ENCODE results near the gene CEP164. TPM values are rescaled to one million over a fixed set of nuclear protein-coding genes. Genes with fewer than 3 reads are reported as not detected.

The CEP164 gene
- total RNA-seq, 2 donors from 2014 or later, result 9.0 to 9.6 TPM

- ATAC-seq (no peak), DNase-seq (no peak)
- intact Hi-C loops (cut with DNase I), result no loop called here
Measured at GRCh38 chr11:117428856-117429229, 101.2 kb downstream of the CEP164 start.

GRCh38 chr11:117430293-117430955 lies 102.8 kb downstream of the CEP164 start:
- ATAC-seq, result no peak
- intact Hi-C loops (cut with DNase I), result no loop called here
- DNase-seq, result no peak

DNA sequence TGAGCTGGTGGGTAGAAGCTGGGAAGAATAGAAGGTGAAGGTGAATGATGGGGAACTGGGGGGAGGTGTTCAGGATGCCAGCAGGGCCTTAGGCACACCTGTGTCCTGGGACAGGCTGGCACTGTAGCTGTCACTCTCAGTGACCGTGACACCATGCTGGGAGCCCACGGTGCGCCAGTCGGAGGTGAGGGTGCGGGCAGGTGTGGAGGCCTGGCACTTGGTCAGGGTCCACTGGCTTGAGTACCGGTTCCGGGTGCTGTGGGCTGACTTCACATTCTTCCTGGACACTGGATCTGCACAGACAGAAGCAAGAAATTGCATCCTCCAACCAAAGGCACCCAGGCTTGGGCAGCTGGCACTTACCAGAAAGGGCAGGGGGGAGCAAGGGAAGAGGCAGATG lies 103.8 kb downstream of the CEP164 start:
- intact Hi-C loops (cut with DNase I), result no loop called here
- ATAC-seq (no peak), DNase-seq (no peak)

DNA sequence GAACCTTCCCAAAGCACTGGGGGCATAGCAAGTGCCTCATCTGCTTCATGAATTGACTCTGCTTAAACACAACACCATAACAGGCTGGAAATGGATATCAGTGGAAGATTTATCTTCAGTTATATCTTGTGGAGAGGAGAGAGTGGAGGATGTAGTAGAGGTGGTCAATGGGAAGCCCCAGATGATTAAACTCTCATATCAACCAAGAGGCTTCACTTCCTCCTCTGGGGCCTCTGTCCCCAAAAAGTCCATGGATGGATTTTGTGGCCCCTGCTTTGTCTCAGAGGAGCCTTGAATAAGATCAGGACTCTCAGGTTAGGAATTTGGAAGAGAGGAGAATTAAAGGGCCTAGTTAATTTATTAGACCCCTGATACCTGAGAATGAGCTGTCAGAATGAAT lies 106.1 kb downstream of the CEP164 start:
- ATAC-seq, result no peak
- intact Hi-C loops (cut with DNase I), result no loop called here
- DNase-seq, result no peak

- intact Hi-C loops (cut with DNase I), result no loop called here
Measured at GRCh38 chr11:117434481-117434880, 106.8 kb downstream of the CEP164 start.

DNA sequence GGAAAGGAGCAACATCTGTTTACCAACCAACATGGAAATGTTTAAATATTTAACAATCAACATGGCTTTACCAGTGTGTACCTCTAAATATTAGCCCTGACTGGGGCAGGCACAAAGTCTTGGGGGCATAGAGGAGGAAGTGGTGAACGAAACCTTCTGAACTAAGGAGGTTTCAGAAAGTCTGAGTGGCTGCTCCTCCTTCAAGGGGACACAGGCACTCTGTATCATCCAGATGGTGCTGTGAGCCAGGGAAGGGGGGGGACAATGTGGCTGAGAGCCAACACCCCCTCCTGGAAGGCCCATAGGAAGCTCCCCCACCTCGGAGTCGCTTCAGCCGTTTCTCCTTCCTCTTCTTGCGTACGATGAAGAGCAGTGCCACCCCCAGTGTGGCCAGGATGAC lies 107.7 kb downstream of the CEP164 start:
- DNase-seq (no peak), ATAC-seq (no peak)
- intact Hi-C loops (cut with DNase I), result no loop called here

More at GRCh38 chr11:117434481-117434880, 106.8 kb downstream of the CEP164 start:
- ATAC-seq, result no peak
- DNase-seq, result no peak

DNA sequence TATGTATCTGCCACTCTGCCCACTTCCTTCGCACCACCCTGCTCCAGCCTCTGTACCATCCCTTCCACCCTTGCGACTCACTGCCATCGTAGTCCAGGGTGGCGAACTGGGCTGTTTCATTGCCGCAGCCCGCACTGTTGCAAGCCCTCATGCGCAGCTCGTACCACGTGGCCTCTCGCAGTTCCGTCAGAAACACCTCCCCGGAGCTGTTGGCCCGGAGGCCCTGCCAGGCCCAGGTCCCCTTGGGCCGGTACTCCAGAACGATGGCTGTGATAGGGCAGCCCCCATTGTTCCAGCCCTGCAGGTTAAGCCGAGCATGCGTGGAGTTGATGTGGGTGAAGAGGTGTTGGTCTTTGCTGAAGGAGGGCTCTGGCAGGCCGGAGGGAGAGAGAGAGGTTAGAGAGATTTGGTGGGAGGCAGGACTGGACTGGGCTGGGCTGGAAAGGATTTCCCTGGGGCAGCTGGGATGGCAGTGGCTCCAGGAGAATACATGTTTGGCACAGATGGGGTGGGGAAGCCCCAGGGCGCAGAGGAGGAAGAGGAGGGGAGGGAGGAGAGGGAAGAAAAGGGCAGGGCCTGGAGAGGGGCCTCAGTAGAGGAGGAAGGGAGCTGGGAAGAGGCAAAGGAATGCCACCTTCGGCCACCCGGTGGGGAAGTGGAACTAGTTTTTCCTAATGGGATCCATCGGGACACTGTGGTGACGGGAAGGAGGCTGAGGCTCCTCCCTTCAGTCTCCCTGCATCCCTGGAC lies 109.6 kb downstream of the CEP164 start:
- DNase-seq, result no peak
- intact Hi-C loops (cut with DNase I), result no loop called here

GRCh38 chr11:117437791-117438130 lies 110.1 kb downstream of the CEP164 start:
- DNase-seq (no peak), ATAC-seq (no peak)
- intact Hi-C loops (cut with DNase I), result no loop called here

More for the DNA sequence above, 109.6 kb downstream of the CEP164 start:
- ATAC-seq, result no peak

DNA sequence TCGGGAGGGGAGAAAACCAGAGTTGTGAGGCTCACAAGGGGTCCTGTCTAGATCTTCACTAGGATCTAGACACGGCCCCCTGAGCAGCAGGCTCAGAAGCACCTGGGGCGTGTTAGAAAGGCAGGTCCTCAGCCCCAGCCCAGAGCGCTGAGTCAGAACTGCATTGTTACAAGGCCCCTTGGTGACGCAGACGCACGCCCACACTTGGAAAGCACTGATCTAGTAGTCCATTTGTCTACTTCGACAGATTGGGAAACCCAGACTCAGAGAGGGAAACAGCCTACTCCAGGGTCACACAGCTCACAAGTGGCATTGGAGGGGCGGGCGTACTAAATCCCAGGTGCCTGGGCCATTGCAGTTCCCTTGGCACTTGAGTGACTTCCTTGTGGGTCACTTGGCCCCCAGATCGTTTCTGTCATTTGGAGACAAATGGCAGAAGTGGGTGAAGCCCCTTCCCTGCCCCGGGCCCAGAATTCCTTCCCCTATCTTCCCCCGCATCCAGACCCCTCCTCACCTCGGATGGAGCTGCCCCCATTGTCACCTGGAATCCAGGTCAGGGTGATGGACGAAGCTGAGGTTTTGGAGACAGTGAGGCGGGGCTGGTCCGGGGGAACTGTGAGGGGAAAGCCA lies 110.8 kb downstream of the CEP164 start:
- DNase-seq (no peak), ATAC-seq (no peak)
- intact Hi-C loops (cut with DNase I), result no loop called here

DNA sequence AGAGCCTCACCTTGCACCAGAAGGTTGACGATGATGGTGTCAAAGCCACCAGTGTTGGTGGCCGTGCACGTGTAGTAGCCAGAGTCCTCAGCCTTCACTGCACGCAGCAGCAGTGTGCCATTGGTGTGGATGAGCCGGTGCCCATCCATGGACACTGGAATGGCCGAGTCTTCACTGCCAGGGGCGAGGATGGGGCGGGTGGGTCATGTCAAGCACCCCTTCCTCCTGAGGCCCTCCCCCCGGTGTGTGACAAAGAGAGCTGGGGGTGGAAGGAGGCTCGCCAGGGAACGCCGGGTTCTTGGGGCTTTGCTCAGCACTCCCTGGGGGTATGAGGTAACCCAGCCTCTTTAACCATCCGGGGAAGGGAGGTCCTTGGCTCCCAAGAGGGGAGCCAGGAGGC lies 111.6 kb downstream of the CEP164 start:
- no peak for DNase-seq
- no peak for ATAC-seq
- intact Hi-C loops (cut with DNase I), result no loop called here

- no peak for ATAC-seq
- no peak for DNase-seq
- intact Hi-C loops (cut with DNase I), result loop anchor here (5.0 to 10.0 kb wide), 2 partner anchors 185 to 377 kb away; no protein-coding TSS in a partner anchor
Measured at GRCh38 chr11:117440258-117440657, 112.6 kb downstream of the CEP164 start.

DNA sequence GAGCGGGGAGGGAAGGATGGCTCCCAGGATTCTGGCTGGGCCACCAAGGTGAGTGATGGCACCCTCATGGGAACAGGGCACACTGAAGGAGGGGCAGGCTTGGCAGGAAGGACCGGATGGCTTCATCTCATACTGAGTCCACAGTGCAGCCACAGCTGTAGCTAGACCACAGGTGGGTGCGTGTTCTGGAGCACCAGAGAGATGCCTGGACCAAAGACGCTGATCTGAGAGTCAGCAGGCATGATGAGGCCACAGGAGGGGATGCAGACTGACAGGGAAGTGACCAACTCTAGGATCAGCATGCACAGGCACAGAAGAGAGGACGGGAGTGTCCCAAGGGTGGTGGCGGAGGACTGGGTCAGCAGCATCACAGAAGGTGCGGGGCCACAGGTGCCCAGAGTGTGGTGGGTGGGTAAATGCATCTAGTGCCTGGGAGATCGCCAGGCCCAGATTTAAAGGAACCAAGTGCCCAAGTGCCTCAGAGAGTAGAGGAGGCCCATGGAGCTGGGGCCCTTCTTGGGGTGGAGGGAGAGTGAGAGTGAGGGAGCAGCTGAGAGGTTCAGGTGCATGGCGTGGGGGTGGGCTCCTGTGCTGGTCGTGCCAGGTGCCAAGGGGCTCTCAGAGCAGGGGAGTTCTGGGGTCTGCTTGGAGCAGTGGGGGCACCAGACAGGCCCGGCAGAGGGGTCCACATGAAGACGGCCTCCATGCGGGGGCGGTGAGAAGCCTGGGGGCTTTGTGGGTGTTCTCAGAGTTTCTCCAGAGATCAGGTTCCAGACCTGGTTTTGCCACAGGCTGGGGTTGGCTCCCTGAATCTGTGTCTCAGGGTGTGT lies 113.7 kb downstream of the CEP164 start:
- ATAC-seq, result no peak
- intact Hi-C loops (cut with DNase I), result loop anchor here (5.0 to 10.0 kb wide), 2 partner anchors 183 to 376 kb away; no protein-coding TSS in a partner anchor

DNA sequence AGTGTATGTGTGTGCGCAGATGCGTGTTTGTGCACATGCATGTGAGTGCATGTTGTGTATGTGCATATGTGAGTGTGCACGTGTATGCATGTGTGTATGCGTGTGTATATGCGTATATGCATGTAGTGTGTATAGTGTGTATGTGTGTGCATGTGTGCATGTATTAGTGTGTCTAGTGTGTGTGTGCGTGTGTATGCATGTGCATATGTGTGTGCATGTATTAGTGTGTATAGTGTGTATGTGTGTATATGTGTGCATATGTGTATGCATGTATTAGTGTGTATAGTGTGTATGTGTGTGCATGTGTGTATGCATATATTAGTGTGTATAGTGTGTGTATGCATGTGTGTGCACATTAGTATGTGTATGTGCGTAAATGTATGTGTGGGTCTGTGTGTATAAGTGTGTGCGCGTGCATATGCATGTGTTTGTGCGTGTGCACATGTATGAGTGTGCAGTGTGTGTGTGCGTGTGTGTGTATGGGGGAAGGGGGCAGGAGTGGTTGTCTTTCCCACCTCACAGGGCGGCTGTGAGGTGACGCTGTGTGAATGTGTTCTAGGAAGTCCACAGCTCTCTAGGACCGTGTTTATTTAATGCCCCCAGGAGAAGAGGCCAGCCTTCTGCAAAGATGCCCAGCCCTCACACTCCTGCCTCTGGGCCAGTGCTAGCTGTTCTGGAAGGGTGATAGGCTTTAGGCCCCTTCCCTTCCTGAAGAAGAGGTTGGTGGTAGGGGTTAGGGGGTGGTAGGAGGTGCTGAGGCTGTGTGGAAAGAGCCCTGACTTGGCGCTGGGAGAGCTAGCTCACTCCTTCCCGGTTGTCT lies 114.6 kb downstream of the CEP164 start:
- no peak for DNase-seq
- intact Hi-C loops (cut with DNase I), result loop anchor here (5.0 to 10.0 kb wide), 2 partner anchors 183 to 375 kb away; no protein-coding TSS in a partner anchor

More for the DNA sequence above, 113.7 kb downstream of the CEP164 start:
- no peak for DNase-seq

GRCh38 chr11:117442869-117443239 lies 115.2 kb downstream of the CEP164 start:
- ATAC-seq, result no peak

More for the DNA sequence above, 114.6 kb downstream of the CEP164 start:
- ATAC-seq, result no peak

DNA sequence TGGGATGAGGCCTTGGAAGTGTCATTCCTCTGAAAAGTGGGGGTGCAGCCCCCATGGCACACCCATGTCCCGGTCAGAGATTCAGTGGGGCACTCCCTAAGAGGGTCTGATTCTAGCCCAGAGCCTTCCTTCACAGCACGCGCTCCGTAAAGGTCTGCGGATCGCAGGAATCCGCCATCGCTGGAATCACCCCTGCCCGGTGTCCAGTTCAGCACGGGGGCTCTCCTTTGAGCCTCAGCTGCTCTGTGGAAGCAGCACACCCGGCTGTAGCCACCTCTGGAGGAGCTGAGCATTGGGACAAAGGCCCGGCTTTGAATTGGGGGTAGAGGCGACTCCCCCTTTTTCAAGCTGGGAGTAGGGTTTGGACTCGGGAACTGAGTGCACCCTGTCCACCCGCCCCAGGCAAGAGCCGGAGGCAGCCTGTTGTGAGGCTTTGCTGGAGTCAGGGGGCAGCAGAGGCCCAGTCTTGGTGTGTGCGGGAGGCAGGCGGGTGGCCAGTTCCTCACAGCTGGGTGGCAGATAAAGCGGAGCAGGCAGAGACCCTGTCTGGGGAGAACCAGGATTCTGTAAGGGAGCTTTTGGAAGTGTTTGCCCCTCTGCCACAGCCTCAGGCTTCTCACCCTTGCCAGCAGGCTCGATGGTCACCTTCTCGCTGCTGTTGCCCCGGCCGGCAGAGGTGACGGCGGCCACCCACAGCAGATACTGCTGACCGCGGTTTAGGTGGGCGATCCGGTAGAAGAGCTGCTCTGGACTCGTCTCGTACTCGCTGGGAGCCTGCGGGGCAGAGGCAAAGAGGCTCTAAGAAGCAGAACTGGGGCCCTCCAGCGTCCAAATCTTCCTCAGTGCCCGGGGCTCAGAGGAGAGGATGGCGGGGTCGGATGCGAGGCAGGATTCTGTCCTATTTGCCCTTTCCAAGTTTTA lies 115.9 kb downstream of the CEP164 start:
- ATAC-seq, result peak; percentile 89 to 92

More at GRCh38 chr11:117442869-117443239, 115.2 kb downstream of the CEP164 start:
- intact Hi-C loops (cut with DNase I), result loop anchor here (1.0 to 10.0 kb wide), 3 partner anchors 182 to 374 kb away; no protein-coding TSS in a partner anchor
- DNase-seq, result no peak

DNA sequence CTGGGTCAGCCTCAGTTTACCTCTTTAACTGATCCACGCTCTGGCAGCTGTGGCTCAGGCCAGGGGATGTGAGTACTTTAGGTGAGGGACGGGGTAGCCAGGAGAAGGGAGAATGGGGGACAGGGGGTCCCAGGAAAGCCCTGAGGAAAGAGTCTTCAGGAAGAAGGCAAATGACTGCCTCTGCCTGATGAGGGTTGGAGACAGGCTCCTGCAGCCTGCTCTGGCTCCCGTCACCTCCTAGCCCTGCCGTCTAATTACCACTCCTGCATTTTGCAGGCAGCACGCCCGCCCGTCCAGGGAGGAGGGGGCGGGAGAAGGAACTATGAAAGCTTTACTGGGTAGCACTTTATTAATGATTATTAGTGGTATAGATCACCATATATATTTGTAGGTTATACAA lies 116.6 kb downstream of the CEP164 start:
- ATAC-seq, result no peak
- no peak for DNase-seq
- intact Hi-C loops (cut with DNase I), result loop anchor here (5.0 to 10.0 kb wide), 2 partner anchors 181 to 373 kb away; no protein-coding TSS in a partner anchor

More for the DNA sequence above, 115.9 kb downstream of the CEP164 start:
- intact Hi-C loops (cut with DNase I), result loop anchor here (1.0 to 10.0 kb wide), 3 partner anchors 181 to 374 kb away; no protein-coding TSS in a partner anchor
- DNase-seq, result peak; percentile 65

Data from left cardiac atrium (tissue), 4 donors.